K562 (cell line): ENCODE measurements around the gene ANKRD13B. TPM values are rescaled to one million over a fixed set of nuclear protein-coding genes. Genes with fewer than 3 reads are reported as not detected.

Experiments
- ATF7 ChIP-seq: fragments of 450-650 bp; IDR thresholded peaks from 2 replicates; pipeline ENCODE4 v1.7.1; 2014; ENCODE audit warnings: mild to moderate bottlenecking, moderate library complexity
- CBFA2T3 ChIP-seq: fragments of 450-650 bp; IDR thresholded peaks from 2 replicates; pipeline ENCODE4 v1.6.1; 2017
- CCNT2 ChIP-seq: IDR thresholded peaks from 2 replicates; pipeline ENCODE4 v1.6.1; 2011; ENCODE audit warnings: borderline replicate concordance, low read depth, mild to moderate bottlenecking, moderate library complexity, mixed read lengths, low read length; ENCODE audit not compliant: insufficient read length; ENCODE audit errors: extremely low read depth
- CTBP1 ChIP-seq: fragments of 450-650 bp; IDR thresholded peaks from 2 replicates; pipeline ENCODE4 v1.6.1; 2016; ENCODE audit warnings: borderline replicate concordance
- EHMT2 ChIP-seq: fragments of 450-650 bp; IDR thresholded peaks from 2 replicates; pipeline ENCODE4 v1.6.1; 2018; ENCODE audit warnings: antibody characterized with exemption
- ESRRA ChIP-seq: fragments of 450-650 bp; IDR thresholded peaks from 2 replicates; pipeline ENCODE4 v1.6.1; 2014; ENCODE audit warnings: low read depth, mild to moderate bottlenecking, moderate library complexity, borderline replicate concordance
- FOXM1 ChIP-seq, 2 experiments: fragments of 450-650 bp in 1 of 2; sonication (generic) in 1 of 2; formaldehyde crosslinking in 1 of 2; IDR thresholded peaks; 2 replicates each; pipeline versions ENCODE4 v1.6.1 to v1.9.0; 2017 to 2022; ENCODE audit warnings: low read depth in 2 of 2, mild to moderate bottlenecking in 2 of 2, missing genetic modification reagents in 1 of 2, moderate library complexity in 1 of 2
- HDAC1 ChIP-seq, 2 experiments: fragments of 450-650 bp; IDR thresholded peaks; 2 replicates each; pipeline ENCODE4 v1.6.1; 2016 to 2017; ENCODE audit warnings: inconsistent platforms in 1 of 2, mild to moderate bottlenecking in 1 of 2, moderate library complexity in 1 of 2
- HMGN3 ChIP-seq: IDR thresholded peaks from 2 replicates; pipeline ENCODE4 v1.6.1; 2011; ENCODE audit warnings: borderline replicate concordance, low read depth, mild to moderate bottlenecking, mixed read lengths, low read length; ENCODE audit not compliant: insufficient read length; ENCODE audit errors: extremely low read depth
- LEF1 ChIP-seq: fragments of 450-650 bp; IDR thresholded peaks from 2 replicates; pipeline ENCODE4 v1.6.1; 2016; ENCODE audit warnings: mild to moderate bottlenecking
- MAFK ChIP-seq: IDR thresholded peaks from 2 replicates; pipeline ENCODE4 v1.6.1; 2011; ENCODE audit warnings: low read length, improper control_type of control experiment
- PHF21A ChIP-seq: fragments of 450-650 bp; IDR thresholded peaks from 2 replicates; pipeline ENCODE4 v1.6.1; 2017; ENCODE audit warnings: low read depth, borderline replicate concordance
- PML ChIP-seq: IDR thresholded peaks from 2 replicates; pipeline ENCODE4 v1.6.1; 2012; ENCODE audit warnings: low read length, inconsistent platforms
- POLR2AphosphoS5 ChIP-seq: IDR thresholded peaks from 2 replicates; pipeline ENCODE4 v1.6.1; 2011; ENCODE audit warnings: mild to moderate bottlenecking, low read depth, low read length, moderate library complexity; ENCODE audit not compliant: control insufficient read depth, insufficient read depth
- RBM22 ChIP-seq: fragments of 200-400 bp; formaldehyde crosslinking; IDR thresholded peaks from 2 replicates; pipeline ENCODE4 v1.6.1; 2018; ENCODE audit warnings: low read length, low read depth; ENCODE audit not compliant: poor library complexity, severe bottlenecking
- ZNF695 ChIP-seq: fragments of 450-650 bp; formaldehyde crosslinking; IDR thresholded peaks from 2 replicates; pipeline ENCODE4 v1.4.0; 2020; ENCODE audit warnings: mild to moderate bottlenecking, moderate library complexity
- polyA plus RNA-seq, 8 experiments: library from polyadenylated mRNA; depleted of rRNA in 4 of 8; stranded (reverse) in 5 of 8; unstranded in 3 of 8; fragments of >200 nt; fragmentation: Nextera tagmentation in 2 of 8; fragmentation: Illumina TruSeq in 1 of 8; extraction: Ambion mirVana in 2 of 8; extraction: Trizol in 1 of 8; gene quantifications; 2 replicates each; pipeline versions ENCODE4 v1.2.1 to v1.2.3, GENCODE V29; 2011 to 2014; ENCODE audit warnings: inconsistent platforms in 1 of 8, missing spikeins in 1 of 8
- total RNA-seq, 7 experiments: library from RNA; depleted of rRNA in 6 of 7; stranded (reverse); fragments of >200 nt in 6 of 7; fragmentation: Illumina TruSeq in 2 of 7; extraction: Trizol in 2 of 7; gene quantifications; 2 replicates each; pipeline versions ENCODE4 v1.2.1 to v1.2.3, GENCODE V29; 2011 to 2021; ENCODE audit warnings: low replicate concordance in 1 of 7
- TF ChIP-seq, protein P1 (sequence below): fragments of 450-650 bp; IDR thresholded peaks from 2 replicates; pipeline ENCODE4 v1.6.1; 2016; ENCODE audit warnings: low read depth, mild to moderate bottlenecking, moderate library complexity
- TF ChIP-seq, protein P2 (sequence below), 2 experiments: fragments of 450-650 bp; IDR thresholded peaks; 2 replicates each; pipeline ENCODE4 v1.6.1; 2018; ENCODE audit warnings: mild to moderate bottlenecking in 2 of 2, low read depth in 1 of 2; ENCODE audit not compliant: partially characterized antibody in 2 of 2
- TF ChIP-seq, protein P3 (sequence below): fragments of 250-450 bp; sonication (Bioruptor Pico); IDR thresholded peaks from 2 replicates; pipeline ENCODE4 v1.9.0; 2021; ENCODE audit warnings: mild to moderate bottlenecking
- TF ChIP-seq, protein P4 (sequence below): fragments of 250-450 bp; sonication (Bioruptor Pico); IDR thresholded peaks from 2 replicates; pipeline ENCODE4 v1.8.0; 2022; ENCODE audit warnings: inconsistent platforms, mild to moderate bottlenecking, moderate library complexity, borderline replicate concordance
- TF ChIP-seq, protein P5 (sequence below): sonication (generic); formaldehyde crosslinking; IDR thresholded peaks from 2 replicates; pipeline ENCODE4 v1.9.0; 2022; ENCODE audit warnings: mild to moderate bottlenecking, missing genetic modification reagents

The ANKRD13B gene
- total and polyA plus RNA-seq, 9 of the 15 experiments (the other 6 are each of a cell fraction or from before 2014, with no cell fraction given): 0.15 to 28.1 (median 4.6) TPM

GRCh38 chr17:29557085-29557738, 35.7 kb upstream of the ANKRD13B start (continued):
- TF ChIP-seq ZNF695 (CRISPR knock-in tag) (no peak), ESRRA (peak; percentile 96; the same call in 1 of the 2 replicates), HMGN3 (peak; percentile 61), CBFA2T3 (peak; percentile 94), CTBP1 (peak; percentile 94), PHF21A (no peak), PML (peak; percentile 85), ATF7 (peak; percentile 69), HDAC1 (IDR thresholded peaks at IDR 0.05) (peak in 1 of 2 experiments; percentile 80; a peak in 2 of 4 replicates), EHMT2 (no peak), CCNT2 (peak; percentile 70), POLR2AphosphoS5 (peak; percentile 75), MAFK (peak; percentile 52; the same call in 1 of the 2 replicates), RBM22 (no peak), LEF1 (peak; percentile 70), FOXM1 (IDR thresholded peaks at IDR 0.05; ENCODE audit: low read depth) (peak; percentile 59; the same call in 1 of the 2 replicates), FOXM1 (CRISPR knock-in tag; IDR thresholded peaks at IDR 0.05; ENCODE audit: low read depth) (no peak)
- TF ChIP-seq, protein P1, sequence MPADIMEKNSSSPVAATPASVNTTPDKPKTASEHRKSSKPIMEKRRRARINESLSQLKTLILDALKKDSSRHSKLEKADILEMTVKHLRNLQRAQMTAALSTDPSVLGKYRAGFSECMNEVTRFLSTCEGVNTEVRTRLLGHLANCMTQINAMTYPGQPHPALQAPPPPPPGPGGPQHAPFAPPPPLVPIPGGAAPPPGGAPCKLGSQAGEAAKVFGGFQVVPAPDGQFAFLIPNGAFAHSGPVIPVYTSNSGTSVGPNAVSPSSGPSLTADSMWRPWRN: peak; percentile 95
- TF ChIP-seq, protein P2, sequence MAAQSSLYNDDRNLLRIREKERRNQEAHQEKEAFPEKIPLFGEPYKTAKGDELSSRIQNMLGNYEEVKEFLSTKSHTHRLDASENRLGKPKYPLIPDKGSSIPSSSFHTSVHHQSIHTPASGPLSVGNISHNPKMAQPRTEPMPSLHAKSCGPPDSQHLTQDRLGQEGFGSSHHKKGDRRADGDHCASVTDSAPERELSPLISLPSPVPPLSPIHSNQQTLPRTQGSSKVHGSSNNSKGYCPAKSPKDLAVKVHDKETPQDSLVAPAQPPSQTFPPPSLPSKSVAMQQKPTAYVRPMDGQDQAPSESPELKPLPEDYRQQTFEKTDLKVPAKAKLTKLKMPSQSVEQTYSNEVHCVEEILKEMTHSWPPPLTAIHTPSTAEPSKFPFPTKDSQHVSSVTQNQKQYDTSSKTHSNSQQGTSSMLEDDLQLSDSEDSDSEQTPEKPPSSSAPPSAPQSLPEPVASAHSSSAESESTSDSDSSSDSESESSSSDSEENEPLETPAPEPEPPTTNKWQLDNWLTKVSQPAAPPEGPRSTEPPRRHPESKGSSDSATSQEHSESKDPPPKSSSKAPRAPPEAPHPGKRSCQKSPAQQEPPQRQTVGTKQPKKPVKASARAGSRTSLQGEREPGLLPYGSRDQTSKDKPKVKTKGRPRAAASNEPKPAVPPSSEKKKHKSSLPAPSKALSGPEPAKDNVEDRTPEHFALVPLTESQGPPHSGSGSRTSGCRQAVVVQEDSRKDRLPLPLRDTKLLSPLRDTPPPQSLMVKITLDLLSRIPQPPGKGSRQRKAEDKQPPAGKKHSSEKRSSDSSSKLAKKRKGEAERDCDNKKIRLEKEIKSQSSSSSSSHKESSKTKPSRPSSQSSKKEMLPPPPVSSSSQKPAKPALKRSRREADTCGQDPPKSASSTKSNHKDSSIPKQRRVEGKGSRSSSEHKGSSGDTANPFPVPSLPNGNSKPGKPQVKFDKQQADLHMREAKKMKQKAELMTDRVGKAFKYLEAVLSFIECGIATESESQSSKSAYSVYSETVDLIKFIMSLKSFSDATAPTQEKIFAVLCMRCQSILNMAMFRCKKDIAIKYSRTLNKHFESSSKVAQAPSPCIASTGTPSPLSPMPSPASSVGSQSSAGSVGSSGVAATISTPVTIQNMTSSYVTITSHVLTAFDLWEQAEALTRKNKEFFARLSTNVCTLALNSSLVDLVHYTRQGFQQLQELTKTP (IDR thresholded peaks at IDR 0.05; ENCODE audit: low read depth in 1 of 2, partially characterized antibody in 2 of 2): peak in 1 of 2 experiments; percentile 29
- TF ChIP-seq, protein P3, sequence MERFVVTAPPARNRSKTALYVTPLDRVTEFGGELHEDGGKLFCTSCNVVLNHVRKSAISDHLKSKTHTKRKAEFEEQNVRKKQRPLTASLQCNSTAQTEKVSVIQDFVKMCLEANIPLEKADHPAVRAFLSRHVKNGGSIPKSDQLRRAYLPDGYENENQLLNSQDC (CRISPR knock-in tag): no peak
- TF ChIP-seq, protein P4, sequence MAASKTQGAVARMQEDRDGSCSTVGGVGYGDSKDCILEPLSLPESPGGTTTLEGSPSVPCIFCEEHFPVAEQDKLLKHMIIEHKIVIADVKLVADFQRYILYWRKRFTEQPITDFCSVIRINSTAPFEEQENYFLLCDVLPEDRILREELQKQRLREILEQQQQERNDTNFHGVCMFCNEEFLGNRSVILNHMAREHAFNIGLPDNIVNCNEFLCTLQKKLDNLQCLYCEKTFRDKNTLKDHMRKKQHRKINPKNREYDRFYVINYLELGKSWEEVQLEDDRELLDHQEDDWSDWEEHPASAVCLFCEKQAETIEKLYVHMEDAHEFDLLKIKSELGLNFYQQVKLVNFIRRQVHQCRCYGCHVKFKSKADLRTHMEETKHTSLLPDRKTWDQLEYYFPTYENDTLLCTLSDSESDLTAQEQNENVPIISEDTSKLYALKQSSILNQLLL (CRISPR knock-in tag): no peak
- TF ChIP-seq, protein P5, sequence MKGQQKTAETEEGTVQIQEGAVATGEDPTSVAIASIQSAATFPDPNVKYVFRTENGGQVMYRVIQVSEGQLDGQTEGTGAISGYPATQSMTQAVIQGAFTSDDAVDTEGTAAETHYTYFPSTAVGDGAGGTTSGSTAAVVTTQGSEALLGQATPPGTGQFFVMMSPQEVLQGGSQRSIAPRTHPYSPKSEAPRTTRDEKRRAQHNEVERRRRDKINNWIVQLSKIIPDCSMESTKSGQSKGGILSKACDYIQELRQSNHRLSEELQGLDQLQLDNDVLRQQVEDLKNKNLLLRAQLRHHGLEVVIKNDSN (CRISPR knock-in tag): no peak
